ENCODE measurements around the gene KLHDC7A. TPM values are rescaled to one million over a fixed set of nuclear protein-coding genes. Genes with fewer than 3 reads are reported as not detected.

KLHDC7A gene
- total RNA-seq, 2 experiments from 2014 or later: 0.91 to 2.6 TPM

- Histone ChIP-seq H3K27ac (ENCODE audit: low read depth, low read length, poor library complexity, severe bottlenecking) (no peak overlapping the region), H2AFZ (ENCODE audit: low read length) (no peak overlapping the region), H3K4me2 (ENCODE audit: low read length) (no peak overlapping the region), H4K20me1 (ENCODE audit: insufficient read depth, low read length) (no peaks in the 10 kb centered on the region), H3K36me3 (ENCODE audit: insufficient read depth, low read length) (no peaks in the 10 kb centered on the region), H3K9me3 (ENCODE audit: low read length) (no peaks in the 10 kb centered on the region), H3K9me2 (ENCODE audit: insufficient read depth, low read length) (no peaks in the 10 kb centered on the region), H3K4me1 (ENCODE audit: insufficient read depth, low read length, poor library complexity, severe bottlenecking) (no peaks in the 10 kb centered on the region), H3K79me2 (ENCODE audit: insufficient read depth, low read depth, low read length) (no peaks in the 10 kb centered on the region), H3K4me3 (ENCODE audit: low read depth, low read length, poor library complexity, severe bottlenecking) (no peak overlapping the region)
- no peak for TF ChIP-seq EZH2phosphoT487 (IDR thresholded peaks at IDR 0.05; ENCODE audit: borderline replicate concordance, low read depth, low read length)
- TF ChIP-seq CTCF (conservative IDR thresholded peaks at IDR 0.05; ENCODE audit: low read length): no peak
- no TSS peak for BruUV-seq (replicated peaks)
- no peak for DNase-seq (ENCODE audit: low spot score)
- intact Hi-C loops (cut with micrococcal nuclease; ENCODE audit: unreplicated experiment): no loop called here
- CTCF ChIA-PET (ENCODE audit: unreplicated experiment): no interaction called here
- POLR2A ChIA-PET: no interaction called here
These were observed 16.6 kb upstream of the KLHDC7A start for GRCh38 chr1:18463984-18464664.

- H3K4me3 ChIP-seq (ENCODE audit: low read depth, low read length, poor library complexity, severe bottlenecking): no peak overlapping the region
- no peaks in the 10 kb centered on the region for H3K9me2 ChIP-seq (ENCODE audit: insufficient read depth, low read length)
- no peaks in the 10 kb centered on the region for H3K36me3 ChIP-seq (ENCODE audit: insufficient read depth, low read length)
- no peak overlapping the region for H3K27ac ChIP-seq (ENCODE audit: low read depth, low read length, poor library complexity, severe bottlenecking)
- H3K4me1 ChIP-seq (ENCODE audit: insufficient read depth, low read length, poor library complexity, severe bottlenecking): no peaks in the 10 kb centered on the region
- ChIA-PET POLR2A (no interaction called here), CTCF (ENCODE audit: unreplicated experiment) (no interaction called here)
- DNase-seq (ENCODE audit: low spot score): no peak
- H4K20me1 ChIP-seq (ENCODE audit: insufficient read depth, low read length): no peaks in the 10 kb centered on the region
- TF ChIP-seq EZH2phosphoT487 (IDR thresholded peaks at IDR 0.05; ENCODE audit: borderline replicate concordance, low read depth, low read length): no peak
- TF ChIP-seq CTCF (conservative IDR thresholded peaks at IDR 0.05; ENCODE audit: low read length): no peak
- intact Hi-C loops (cut with micrococcal nuclease; ENCODE audit: unreplicated experiment): no loop called here
- H3K79me2 ChIP-seq (ENCODE audit: insufficient read depth, low read depth, low read length): no peaks in the 10 kb centered on the region
- no peak overlapping the region for H2AFZ ChIP-seq (ENCODE audit: low read length)
- BruUV-seq (replicated peaks): no TSS peak
- H3K9me3 ChIP-seq (ENCODE audit: low read length): no peaks in the 10 kb centered on the region
- H3K4me2 ChIP-seq (ENCODE audit: low read length): no peak overlapping the region
These were observed 16.1 kb upstream of the KLHDC7A start for GRCh38 chr1:18464665-18465050.

GRCh38 chr1:18466676-18467075, 14.1 kb upstream of the KLHDC7A start:
- CTCF ChIA-PET (ENCODE audit: unreplicated experiment): no interaction called here
- Histone ChIP-seq H3K79me2 (ENCODE audit: insufficient read depth, low read depth, low read length) (no peaks in the 10 kb centered on the region), H4K20me1 (ENCODE audit: insufficient read depth, low read length) (no peaks in the 10 kb centered on the region), H3K9me2 (ENCODE audit: insufficient read depth, low read length) (no peaks in the 10 kb centered on the region), H3K27ac (ENCODE audit: low read depth, low read length, poor library complexity, severe bottlenecking) (no peak overlapping the region), H2AFZ (ENCODE audit: low read length) (no peak overlapping the region), H3K4me3 (ENCODE audit: low read depth, low read length, poor library complexity, severe bottlenecking) (no peak overlapping the region), H3K4me1 (ENCODE audit: insufficient read depth, low read length, poor library complexity, severe bottlenecking) (no peaks in the 10 kb centered on the region), H3K4me2 (ENCODE audit: low read length) (no peak overlapping the region), H3K9me3 (ENCODE audit: low read length) (no peaks in the 10 kb centered on the region), H3K36me3 (ENCODE audit: insufficient read depth, low read length) (no peaks in the 10 kb centered on the region)
- no TSS peak for BruUV-seq (replicated peaks)
- TF ChIP-seq EZH2phosphoT487 (IDR thresholded peaks at IDR 0.05; ENCODE audit: borderline replicate concordance, low read depth, low read length) (no peak), CTCF (conservative IDR thresholded peaks at IDR 0.05; ENCODE audit: low read length) (no peak)
- DNase-seq (ENCODE audit: low spot score): no peak
- POLR2A ChIA-PET: interaction anchor here (0.6 kb wide), 1 partner anchor 114 kb away, joined by 3 read pairs; no protein-coding TSS in a partner anchor
- intact Hi-C loops (cut with micrococcal nuclease; ENCODE audit: unreplicated experiment): no loop called here
